GM18526 (cell line): ENCODE measurements around the gene STX1B.
A peak's percentile ranks its signal among the peaks of the same experiment; 100 is the strongest.

ENCODE experiments used
- POLR2A ChIP-seq: IDR thresholded peaks from 3 replicates; pipeline ENCODE4 v1.6.1; 2011; ENCODE audit not compliant: insufficient read length; ENCODE audit errors: extremely low read depth

Gene STX1B

GRCh38 chr16:30977502-30977901 lies 32.9 kb downstream of the STX1B start:
- no peak for TF ChIP-seq POLR2A

- no peak for TF ChIP-seq POLR2A
Observed at GRCh38 chr16:30976486-30976885, 34.0 kb downstream of the STX1B start.

GRCh38 chr16:30974348-30974747 lies 36.1 kb downstream of the STX1B start:
- no peak for TF ChIP-seq POLR2A

GRCh38 chr16:30972872-30973271 lies 37.6 kb downstream of the STX1B start:
- no peak for TF ChIP-seq POLR2A

GRCh38 chr16:30971298-30971697 lies 39.1 kb downstream of the STX1B start:
- no peak for TF ChIP-seq POLR2A

- TF ChIP-seq POLR2A, result no peak
Observed at GRCh38 chr16:30969246-30969842, 41.1 kb downstream of the STX1B start.

GRCh38 chr16:30967795-30968194 lies 42.6 kb downstream of the STX1B start:
- TF ChIP-seq POLR2A, result no peak

- no peak for TF ChIP-seq POLR2A
Observed at GRCh38 chr16:30966033-30966619, 44.3 kb downstream of the STX1B start.

- TF ChIP-seq POLR2A, result no peak
Observed at GRCh38 chr16:30965436-30965835, 45.0 kb downstream of the STX1B start.

- TF ChIP-seq POLR2A, result no peak
Observed at GRCh38 chr16:30964574-30965226, 45.7 kb downstream of the STX1B start.

- no peak for TF ChIP-seq POLR2A
Observed at GRCh38 chr16:30963925-30964511, 46.4 kb downstream of the STX1B start.

- no peak for TF ChIP-seq POLR2A
Observed at GRCh38 chr16:30961384-30961783, 49.1 kb downstream of the STX1B start.

- TF ChIP-seq POLR2A, result no peak
Observed at GRCh38 chr16:30958175-30959079, 52.0 kb downstream of the STX1B start.

- no peak for TF ChIP-seq POLR2A
Observed at GRCh38 chr16:30957456-30958174, 52.8 kb downstream of the STX1B start, which contains the start of gene SETD1A. Gene SETD1A, plus strand, starts transcription at chr16:30957754. Its CDS starts 978 bp downstream, at chr16:30958732.

- TF ChIP-seq POLR2A, result peak; percentile 14
Observed at GRCh38 chr16:30956601-30957455, 53.6 kb downstream of the STX1B start.
